ENCODE data around the gene HSD3B2.

GRCh38 chr1:119374208-119374874 is 40.6 kb upstream of the HSD3B2 start:
- no peak for TF ChIP-seq POLR2A (IDR thresholded peaks at IDR 0.05; ENCODE audit: low read length)
- TF ChIP-seq GATA1 (IDR thresholded peaks at IDR 0.05; ENCODE audit: low read depth, low read length), result no peak
